ENCODE data around the gene GDE1.

- TF ChIP-seq CTCF (conservative IDR thresholded peaks at IDR 0.05; ENCODE audit: low read length): no peak
- no peak for TF ChIP-seq EZH2phosphoT487 (IDR thresholded peaks at IDR 0.05; ENCODE audit: borderline replicate concordance)
These were observed 31.3 kb downstream of the GDE1 start for GRCh38 chr16:19490619-19491018.
